ENCODE measurements around the gene PARD3B.

DNA sequence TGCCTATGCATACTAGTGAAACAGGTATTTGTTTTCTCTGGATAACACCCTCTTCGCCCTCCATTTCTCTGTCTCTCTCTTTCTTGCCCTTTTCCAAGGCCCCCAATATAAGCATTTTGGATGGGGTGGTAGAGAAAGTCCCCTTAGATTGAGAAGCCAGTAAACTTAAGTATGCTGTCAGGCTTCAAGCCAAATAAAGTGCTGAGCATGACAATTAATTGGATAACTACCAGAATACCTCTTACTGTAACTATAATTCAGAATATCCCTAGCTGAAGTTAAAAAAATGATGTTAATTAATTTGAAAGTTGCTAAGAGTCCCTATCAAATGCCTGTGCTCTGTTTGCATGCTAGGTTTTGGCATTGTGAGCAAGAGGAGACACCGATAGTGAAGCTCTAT lies 324.8 kb downstream of the PARD3B start:
- TF ChIP-seq CTCF (conservative IDR thresholded peaks at IDR 0.05; ENCODE audit: low read depth, low read length) = no peak
- TF ChIP-seq EZH2 (IDR thresholded peaks at IDR 0.05; ENCODE audit: borderline replicate concordance, low read depth, low read length, poor library complexity, severe bottlenecking) = no peak

Data from A673 (cell line).